HepG2 (cell line): Measurements from ENCODE around the gene TET3. TPM values are rescaled to one million over a fixed set of nuclear protein-coding genes. Genes with fewer than 3 reads are reported as not detected.

Source experiments
- AKAP8 ChIP-seq: sonication (generic); formaldehyde crosslinking; IDR thresholded peaks from 2 replicates; pipeline ENCODE4 v1.5.1; 2020; ENCODE audit warnings: mild to moderate bottlenecking, missing genetic modification reagents
- CCDC6 ChIP-seq: sonication (generic); formaldehyde crosslinking; IDR thresholded peaks from 2 replicates; pipeline ENCODE4 v1.8.1; 2022; ENCODE audit warnings: mild to moderate bottlenecking, missing genetic modification reagents, moderate library complexity
- ETV6 ChIP-seq: sonication (generic); formaldehyde crosslinking; conservative IDR thresholded peaks from 2 replicates; pipeline ENCODE4 v1.4.0; 2020; ENCODE audit warnings: missing genetic modification reagents
- HES4 ChIP-seq: sonication (generic); formaldehyde crosslinking; IDR thresholded peaks from 2 replicates; pipeline ENCODE4 v1.9.0; 2021; ENCODE audit warnings: mild to moderate bottlenecking, missing genetic modification reagents, borderline replicate concordance
- HOXA3 ChIP-seq: sonication (generic); formaldehyde crosslinking; IDR thresholded peaks from 2 replicates; pipeline ENCODE4 v1.5.0; 2020; ENCODE audit warnings: missing genetic modification reagents
- NCOR1 ChIP-seq: fragments of 200-600 bp; sonication (generic); IDR thresholded peaks from 2 replicates; pipeline ENCODE4 v1.7.0; 2017; ENCODE audit warnings: antibody characterized with exemption, low read length, borderline replicate concordance
- POGK ChIP-seq: sonication (generic); formaldehyde crosslinking; conservative IDR thresholded peaks from 2 replicates; pipeline ENCODE4 v1.8.0; 2022; ENCODE audit warnings: mild to moderate bottlenecking, moderate library complexity, missing genetic modification reagents
- SNAPC5 ChIP-seq: sonication (generic); formaldehyde crosslinking; IDR thresholded peaks from 2 replicates; pipeline ENCODE4 v1.8.1; 2023; ENCODE audit warnings: mild to moderate bottlenecking, missing genetic modification reagents, borderline replicate concordance
- SPEN ChIP-seq: sonication (generic); formaldehyde crosslinking; IDR thresholded peaks from 2 replicates; pipeline ENCODE4 v1.5.1; 2020; ENCODE audit warnings: low read depth, mild to moderate bottlenecking, missing genetic modification reagents
- ZBTB3 ChIP-seq: sonication (generic); formaldehyde crosslinking; IDR thresholded peaks from 2 replicates; pipeline ENCODE4 v1.4.0; 2020; ENCODE audit warnings: low read depth, mild to moderate bottlenecking, moderate library complexity, missing genetic modification reagents, borderline replicate concordance
- ZFP36L1 ChIP-seq: sonication (generic); formaldehyde crosslinking; IDR thresholded peaks from 2 replicates; pipeline ENCODE4 v1.8.0; 2022; ENCODE audit warnings: mild to moderate bottlenecking, missing genetic modification reagents, moderate library complexity
- ZNF281 ChIP-seq: sonication (generic); formaldehyde crosslinking; IDR thresholded peaks from 2 replicates; pipeline ENCODE4 v1.4.0; 2020; ENCODE audit warnings: missing genetic modification reagents, borderline replicate concordance
- ZNF503 ChIP-seq: sonication (generic); formaldehyde crosslinking; IDR thresholded peaks from 2 replicates; pipeline ENCODE4 v1.4.0; 2020; ENCODE audit warnings: missing genetic modification reagents
- ZNF512B ChIP-seq: sonication (generic); formaldehyde crosslinking; IDR thresholded peaks from 2 replicates; pipeline ENCODE4 v1.5.1; 2020; ENCODE audit warnings: missing genetic modification reagents, mild to moderate bottlenecking, borderline replicate concordance
- ZNF788 ChIP-seq: sonication (generic); formaldehyde crosslinking; IDR thresholded peaks from 2 replicates; pipeline ENCODE4 v1.5.0; 2020; ENCODE audit warnings: mild to moderate bottlenecking, missing genetic modification reagents, borderline replicate concordance
- ZZZ3 ChIP-seq: sonication (generic); formaldehyde crosslinking; IDR thresholded peaks from 2 replicates; pipeline ENCODE4 v1.4.0; 2020; ENCODE audit warnings: missing genetic modification reagents, mild to moderate bottlenecking, borderline replicate concordance
- polyA plus RNA-seq, 8 experiments: library from polyadenylated mRNA; depleted of rRNA in 3 of 8; stranded (reverse) in 7 of 8; unstranded in 1 of 8; fragments of >200 nt; fragmentation: Illumina TruSeq in 4 of 8; extraction: Trizol in 4 of 8; gene quantifications; 2 replicates each; pipeline versions ENCODE4 v1.2.1 to v1.2.3, GENCODE V29; 2011 to 2016; ENCODE audit warnings: low read depth in 4 of 8, missing spikeins in 1 of 8, mixed read lengths in 1 of 8; ENCODE audit not compliant: insufficient read depth in 1 of 8
- total RNA-seq, 5 experiments: library from RNA; depleted of rRNA; stranded (reverse); fragments of >200 nt; fragmentation: Illumina TruSeq; extraction: Trizol; gene quantifications; 2 replicates each; pipeline ENCODE4 v1.2.3, GENCODE V29; 2016; ENCODE audit warnings: low read depth in 1 of 5

The TET3 gene
- total and polyA plus RNA-seq, 2 of the 13 experiments (the other 11 are each of a cell fraction or from before 2014, with no cell fraction given) = 4.3 to 6.8 TPM

GRCh38 chr2:73983322-73984202 lies 1.1 kb upstream of the TET3 start (continued):
- TF ChIP-seq ETV6 (CRISPR knock-in tag) (peak; percentile 31; the same call in 1 of the 2 replicates), POGK (CRISPR knock-in tag) (0 out of 2 replicates have a peak, but pooled peaks have one; percentile 11), ZZZ3 (CRISPR knock-in tag) (0 out of 2 replicates have a peak, but pooled peaks have one; percentile 15), ZFP36L1 (CRISPR knock-in tag) (0 out of 2 replicates have a peak, but pooled peaks have one; percentile 13), NCOR1 (0 out of 2 replicates have a peak, but pooled peaks have one; percentile 32), CCDC6 (CRISPR knock-in tag) (peak; percentile 31; the same call in 1 of the 2 replicates), SPEN (peak; percentile 47; the same call in 1 of the 2 replicates), SNAPC5 (CRISPR knock-in tag) (no peak), HES4 (CRISPR knock-in tag) (0 out of 2 replicates have a peak, but pooled peaks have one; percentile 31), ZNF788 (peak; percentile 68; the same call in 1 of the 2 replicates), ZNF281 (CRISPR knock-in tag) (peak; percentile 21; the same call in 1 of the 2 replicates), AKAP8 (peak; percentile 93), ZNF512B (CRISPR knock-in tag) (0 out of 2 replicates have a peak, but pooled peaks have one; percentile 86), HOXA3 (CRISPR knock-in tag) (peak; percentile 36; the same call in 1 of the 2 replicates), ZNF503 (0 out of 2 replicates have a peak, but pooled peaks have one; percentile 48), ZBTB3 (CRISPR knock-in tag) (peak; percentile 30; the same call in 1 of the 2 replicates)
